ENCODE data around the gene CBX2.

The CBX2 gene

DNA sequence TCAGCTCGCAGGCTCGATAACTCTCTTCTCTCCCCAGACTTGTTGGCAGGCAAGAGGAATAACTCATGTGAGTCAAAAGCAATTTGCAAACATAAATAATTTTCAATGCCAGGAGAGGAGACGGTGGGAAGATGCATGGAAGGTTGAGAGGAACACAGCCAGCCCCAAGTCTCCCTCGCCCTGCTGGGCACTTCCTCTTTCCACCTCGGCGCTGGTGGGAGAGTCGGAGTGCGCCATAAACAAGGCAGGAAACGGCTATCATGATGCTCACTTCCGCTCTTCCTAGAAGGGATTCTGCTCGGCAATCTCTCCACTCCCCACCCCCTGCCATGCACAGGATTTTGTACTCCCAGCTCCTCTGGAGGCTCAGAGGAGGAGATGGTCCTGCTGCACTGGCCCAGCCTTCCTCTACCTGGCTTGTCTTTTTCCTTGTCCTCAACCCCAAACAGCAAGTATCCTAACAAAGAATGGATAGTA lies 48.3 kb downstream of the CBX2 start:
- no peak for DNase-seq (ENCODE audit: low read depth in 4 of 4, low spot score in 1 of 4)

- no peak for DNase-seq (ENCODE audit: low read depth in 4 of 4, low spot score in 1 of 4)
Observed at GRCh38 chr17:79826841-79827578, 49.1 kb downstream of the CBX2 start.

GRCh38 chr17:79829004-79829403 lies 51.1 kb downstream of the CBX2 start:
- no peak for DNase-seq (ENCODE audit: low read depth in 4 of 4, low spot score in 1 of 4)

DNA sequence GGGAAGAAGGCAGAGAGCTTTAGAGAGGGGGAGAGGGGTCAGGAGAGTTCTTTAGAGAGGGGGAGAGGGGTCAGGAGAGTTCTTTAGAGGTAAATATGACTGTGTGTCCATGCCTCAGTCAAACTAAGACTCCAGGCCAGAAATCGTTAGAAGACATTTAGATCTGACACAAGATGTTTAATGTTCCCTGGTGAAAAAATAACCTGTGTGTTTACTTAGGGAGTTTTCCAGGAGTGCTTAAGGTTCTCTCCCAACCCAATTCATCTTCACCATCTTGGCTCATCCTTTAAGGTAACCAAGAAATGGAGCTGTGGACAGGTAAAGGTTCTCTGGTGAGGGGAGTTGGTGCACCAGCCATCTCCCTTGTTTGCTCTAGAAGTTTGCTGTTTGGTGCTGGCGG lies 51.5 kb downstream of the CBX2 start:
- no peak for DNase-seq (ENCODE audit: low read depth in 4 of 4, low spot score in 1 of 4)

- no peak for DNase-seq (ENCODE audit: low read depth in 4 of 4, low spot score in 1 of 4)
Observed at GRCh38 chr17:79830303-79830702, 52.4 kb downstream of the CBX2 start.

GRCh38 chr17:79830763-79831264 lies 52.9 kb downstream of the CBX2 start:
- DNase-seq (ENCODE audit: low read depth in 4 of 4, low spot score in 1 of 4): no peak

DNA sequence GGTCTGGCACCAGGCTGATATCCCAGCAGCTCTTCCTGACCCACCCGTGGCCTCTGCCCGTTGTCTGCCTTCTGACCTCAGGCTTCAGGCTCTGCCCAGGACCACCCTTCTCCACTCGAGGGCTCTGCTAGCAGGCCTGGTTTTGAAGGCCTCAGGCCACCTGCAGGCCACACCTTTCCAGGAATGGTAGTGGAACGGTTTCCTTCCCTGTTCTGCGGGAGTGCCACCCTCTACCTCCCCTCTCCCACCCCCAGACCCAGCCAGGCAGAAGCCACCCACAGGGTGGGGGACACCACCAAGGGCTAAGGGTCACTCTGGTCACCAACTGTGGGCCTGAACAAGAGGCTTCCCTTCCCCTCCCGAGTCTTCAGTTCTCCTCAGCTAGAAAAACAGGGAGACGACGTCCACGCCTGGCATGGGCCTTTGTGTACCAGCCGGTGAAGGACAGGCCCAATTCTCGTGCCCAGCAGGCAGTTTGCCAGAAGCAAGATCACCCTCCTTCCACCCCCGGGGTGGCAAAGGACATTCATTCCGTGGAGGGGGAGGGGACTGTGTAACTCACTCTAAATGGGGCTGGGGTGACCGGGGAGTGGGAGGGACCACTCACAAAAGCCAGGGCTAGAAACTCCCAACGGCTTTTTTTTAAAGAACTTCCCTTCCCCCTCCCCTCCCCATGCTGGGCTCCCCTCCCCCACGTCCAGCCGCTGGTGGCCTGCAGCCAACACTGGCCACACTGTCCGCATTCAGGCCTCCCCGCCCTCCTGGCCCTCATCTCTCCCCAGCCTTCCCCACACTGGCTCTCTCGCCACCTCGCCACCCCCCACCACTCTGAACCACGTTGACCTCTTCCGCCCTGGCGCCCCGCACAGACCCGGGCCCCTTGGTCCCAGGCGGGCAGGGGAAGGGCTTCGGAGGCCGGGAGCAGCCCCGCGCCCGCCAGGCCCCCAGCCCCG lies 53.6 kb downstream of the CBX2 start:
- DNase-seq (ENCODE audit: low read depth in 4 of 4, low spot score in 1 of 4): no peak

DNA sequence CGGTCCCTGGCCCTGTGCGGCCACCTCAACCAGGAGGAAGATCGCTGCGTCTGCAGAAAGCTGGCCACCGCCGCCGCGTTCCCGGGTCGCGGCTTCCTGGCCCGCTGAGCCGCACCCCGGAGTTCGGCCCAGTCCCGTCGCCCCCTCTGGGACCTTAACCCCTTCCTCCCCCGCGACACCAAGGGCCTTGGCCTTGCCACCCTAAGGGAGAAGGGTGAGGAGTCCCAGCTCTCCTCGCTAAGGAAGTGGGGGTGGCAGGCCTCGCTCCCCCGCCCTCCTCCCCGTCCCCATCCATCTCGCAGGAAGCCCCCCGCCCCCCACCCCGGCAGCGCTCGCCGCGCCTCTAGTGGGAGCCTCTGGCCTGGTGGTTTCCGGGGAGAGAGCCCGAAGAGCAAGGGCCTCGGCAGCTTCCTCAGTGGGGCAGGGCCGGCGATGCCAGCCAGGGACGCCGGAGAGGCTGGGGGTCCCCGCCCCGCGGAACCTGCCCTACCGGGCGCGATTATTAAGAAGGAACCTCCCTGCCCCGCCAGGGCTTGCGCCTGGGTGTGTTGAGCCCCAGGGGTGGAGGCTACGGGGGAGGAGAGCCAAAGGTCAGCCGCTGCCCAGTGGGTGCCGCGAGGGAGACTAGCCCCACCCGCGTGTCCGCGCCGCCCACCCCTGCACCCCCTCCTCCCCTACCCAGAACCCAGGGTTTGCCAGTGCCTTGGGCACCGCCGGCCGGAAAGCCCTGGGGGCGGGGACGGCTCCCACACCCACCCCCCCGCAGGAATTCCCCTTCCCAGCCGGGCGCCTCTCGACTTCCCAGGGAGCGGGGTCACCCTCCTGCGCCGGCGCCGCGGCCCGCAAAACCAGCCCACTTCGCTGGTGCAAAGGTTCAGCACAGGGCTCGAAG lies 54.5 kb downstream of the CBX2 start:
- no peak for DNase-seq (ENCODE audit: low read depth in 4 of 4, low spot score in 1 of 4)

DNA sequence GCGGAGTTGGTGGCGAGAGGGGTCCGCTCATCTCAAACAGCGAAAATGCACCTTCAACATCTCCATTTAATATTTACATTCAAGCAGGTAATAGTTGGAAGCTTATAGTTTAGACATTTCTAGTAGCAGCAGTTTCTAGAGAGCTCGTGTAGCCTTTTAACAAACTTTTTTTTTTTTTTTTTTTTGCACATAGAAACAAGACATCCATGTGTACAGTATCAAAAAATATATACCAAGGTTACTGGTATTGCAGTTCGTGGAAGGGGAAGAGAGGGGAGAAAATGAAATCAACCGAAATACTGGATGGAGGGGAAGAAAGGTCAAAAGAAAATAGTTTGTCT lies 55.1 kb downstream of the CBX2 start:
- DNase-seq (ENCODE audit: low read depth in 4 of 4, low spot score in 1 of 4): no peak

DNA sequence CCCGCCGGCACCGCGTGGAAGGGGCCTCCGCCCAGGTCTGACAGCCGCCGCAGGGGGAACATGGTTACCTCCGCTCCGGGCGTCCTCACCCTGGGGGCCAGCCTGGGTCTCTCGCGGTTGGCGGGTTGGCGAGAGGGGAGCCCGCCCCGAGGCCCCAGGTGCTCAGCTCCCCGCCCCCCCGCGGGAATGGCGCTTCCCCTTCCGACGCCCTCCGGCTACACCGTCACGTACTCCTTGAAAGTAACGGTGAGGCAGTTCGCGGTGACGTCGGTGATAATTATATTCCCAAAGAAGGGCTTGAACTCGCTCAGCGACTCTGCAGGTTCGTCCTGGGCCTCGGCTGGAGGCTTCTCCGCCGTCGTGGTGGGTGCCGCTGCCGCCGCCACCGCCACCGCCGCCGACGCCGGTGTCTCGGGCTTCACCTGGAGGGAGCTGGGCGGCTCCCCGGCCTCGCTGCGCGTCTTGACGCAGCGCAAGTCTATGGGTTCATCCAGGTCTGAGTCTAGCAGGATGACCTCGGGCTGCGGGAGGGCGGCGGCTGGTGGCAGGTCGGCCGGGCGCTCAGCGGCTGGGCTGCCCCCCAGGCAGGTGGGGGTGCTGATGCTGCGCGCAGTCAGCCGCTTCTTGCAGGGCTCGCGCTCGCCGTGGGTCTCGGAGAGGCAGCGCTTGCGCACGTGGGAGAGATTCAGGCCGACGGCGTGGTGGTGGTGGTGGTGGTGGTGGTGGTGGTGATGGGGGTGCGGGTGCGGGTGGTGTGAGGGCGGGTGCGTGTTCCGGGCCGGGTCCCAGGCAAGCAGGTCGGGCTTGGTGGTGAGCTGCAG lies 56.0 kb downstream of the CBX2 start:
- no peak for DNase-seq (ENCODE audit: low read depth in 4 of 4, low spot score in 1 of 4)

- DNase-seq (ENCODE audit: low read depth in 4 of 4, low spot score in 1 of 4): no peak
Observed at GRCh38 chr17:79834565-79835469, 56.9 kb downstream of the CBX2 start.

DNA sequence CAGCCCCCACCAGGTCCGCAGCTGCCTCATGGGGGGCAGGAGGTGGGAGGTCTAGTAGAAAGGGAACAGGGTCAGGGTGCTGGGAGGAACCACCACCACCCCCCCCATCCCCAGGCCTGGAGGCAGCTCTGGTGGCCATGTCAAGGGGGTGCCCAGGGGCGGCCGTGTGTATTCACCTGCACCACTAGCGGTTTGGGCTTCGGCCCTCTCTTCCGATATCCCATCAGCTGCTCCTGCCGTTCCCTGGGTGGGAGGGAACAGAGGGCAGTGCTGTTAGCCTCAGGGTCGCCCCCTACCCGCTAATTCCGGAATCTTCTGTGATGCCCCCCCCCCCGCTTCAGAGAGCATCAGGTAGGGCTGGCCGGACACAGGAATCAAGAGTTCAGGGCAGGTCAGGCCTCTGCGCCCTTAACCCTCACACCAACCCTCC lies 57.5 kb downstream of the CBX2 start:
- no peak for DNase-seq (ENCODE audit: low read depth in 4 of 4, low spot score in 1 of 4)

- no peak for DNase-seq (ENCODE audit: low read depth in 4 of 4, low spot score in 1 of 4)
Observed at GRCh38 chr17:79835953-79836509, 58.1 kb downstream of the CBX2 start.

- no peak for DNase-seq (ENCODE audit: low read depth in 4 of 4, low spot score in 1 of 4)
Observed at GRCh38 chr17:79836510-79836971, 58.6 kb downstream of the CBX2 start.

DNA sequence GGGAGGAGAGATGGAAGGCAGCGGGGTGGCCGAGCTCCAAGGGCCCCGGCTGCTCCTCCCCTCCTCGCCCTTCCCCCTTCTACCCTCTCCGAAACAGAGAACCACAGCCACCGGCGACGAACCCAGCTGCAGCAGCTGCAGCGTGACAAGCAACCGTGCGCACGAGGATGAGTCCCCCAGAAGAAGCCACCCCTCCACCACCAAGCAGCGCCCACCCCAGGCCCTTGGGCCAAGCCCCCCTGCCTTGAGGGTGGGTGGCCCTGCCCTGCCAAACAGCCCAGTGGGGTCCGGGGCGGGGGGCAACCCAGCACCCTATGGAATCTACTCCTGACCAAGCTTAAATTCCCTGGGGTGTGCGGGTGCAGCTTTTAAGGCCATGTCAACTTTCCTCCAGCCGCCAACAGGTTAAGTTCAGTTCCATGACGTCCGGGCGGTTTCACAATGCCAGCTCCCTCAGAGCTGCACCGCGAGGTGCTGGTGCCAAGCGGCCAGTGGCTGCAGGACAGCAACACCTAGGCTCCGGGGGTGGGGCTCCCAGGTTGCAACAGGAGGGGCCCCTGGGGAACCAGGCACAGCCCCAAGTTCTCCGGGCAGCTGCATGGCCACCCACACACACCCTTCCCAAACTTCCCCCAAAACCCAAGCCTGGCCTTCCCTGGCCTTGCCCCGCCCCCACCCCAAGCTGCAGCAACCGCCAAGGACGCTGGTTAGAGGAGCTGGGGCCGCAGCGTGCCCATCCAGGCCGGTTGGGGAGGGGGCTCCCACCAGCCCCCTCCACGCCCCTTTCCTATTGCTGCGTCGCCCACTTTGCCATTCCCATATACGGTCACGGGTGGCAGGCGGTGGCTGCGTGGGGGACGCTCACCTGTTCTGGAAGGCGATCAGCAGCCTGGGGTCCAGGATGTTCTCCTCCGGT lies 59.3 kb downstream of the CBX2 start:
- no peak for DNase-seq (ENCODE audit: low read depth in 4 of 4, low spot score in 1 of 4)

Measured in stimulated activated CD4-positive, alpha-beta T cell treated with anti-CD3 and anti-CD28 coated beads, Interleukin-1b, Interleukin-23, amount 100 ng/mL, for 24 hours (primary cell).